GM12864 (cell line): ENCODE results near the gene POU6F1.

Source experiments
- DNase-seq: peaks from one replicate; pipeline ENCODE4 v3.0.0-alpha.2; 2011; ENCODE audit warnings: low read depth
- H3K4me3 ChIP-seq: 2 replicates; pipeline ENCODE4 v1.5.1; 2011; ENCODE audit warnings: mild to moderate bottlenecking, low read depth, low read length, control low read depth
- TF ChIP-seq, protein P1 (sequence below): IDR thresholded peaks from 2 replicates; pipeline ENCODE4 v1.5.1; 2011; ENCODE audit warnings: low read depth, mild to moderate bottlenecking, moderate library complexity, low read length, control low read depth, inconsistent platforms; ENCODE audit errors: missing control alignments

POU6F1 gene

GRCh38 chr12:51198568-51199365 lies 19.1 kb downstream of the POU6F1 start:
- H3K4me3 ChIP-seq = no peak overlapping the region
- DNase-seq = no peak
- TF ChIP-seq, protein P1, sequence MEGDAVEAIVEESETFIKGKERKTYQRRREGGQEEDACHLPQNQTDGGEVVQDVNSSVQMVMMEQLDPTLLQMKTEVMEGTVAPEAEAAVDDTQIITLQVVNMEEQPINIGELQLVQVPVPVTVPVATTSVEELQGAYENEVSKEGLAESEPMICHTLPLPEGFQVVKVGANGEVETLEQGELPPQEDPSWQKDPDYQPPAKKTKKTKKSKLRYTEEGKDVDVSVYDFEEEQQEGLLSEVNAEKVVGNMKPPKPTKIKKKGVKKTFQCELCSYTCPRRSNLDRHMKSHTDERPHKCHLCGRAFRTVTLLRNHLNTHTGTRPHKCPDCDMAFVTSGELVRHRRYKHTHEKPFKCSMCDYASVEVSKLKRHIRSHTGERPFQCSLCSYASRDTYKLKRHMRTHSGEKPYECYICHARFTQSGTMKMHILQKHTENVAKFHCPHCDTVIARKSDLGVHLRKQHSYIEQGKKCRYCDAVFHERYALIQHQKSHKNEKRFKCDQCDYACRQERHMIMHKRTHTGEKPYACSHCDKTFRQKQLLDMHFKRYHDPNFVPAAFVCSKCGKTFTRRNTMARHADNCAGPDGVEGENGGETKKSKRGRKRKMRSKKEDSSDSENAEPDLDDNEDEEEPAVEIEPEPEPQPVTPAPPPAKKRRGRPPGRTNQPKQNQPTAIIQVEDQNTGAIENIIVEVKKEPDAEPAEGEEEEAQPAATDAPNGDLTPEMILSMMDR = no peak

DNA sequence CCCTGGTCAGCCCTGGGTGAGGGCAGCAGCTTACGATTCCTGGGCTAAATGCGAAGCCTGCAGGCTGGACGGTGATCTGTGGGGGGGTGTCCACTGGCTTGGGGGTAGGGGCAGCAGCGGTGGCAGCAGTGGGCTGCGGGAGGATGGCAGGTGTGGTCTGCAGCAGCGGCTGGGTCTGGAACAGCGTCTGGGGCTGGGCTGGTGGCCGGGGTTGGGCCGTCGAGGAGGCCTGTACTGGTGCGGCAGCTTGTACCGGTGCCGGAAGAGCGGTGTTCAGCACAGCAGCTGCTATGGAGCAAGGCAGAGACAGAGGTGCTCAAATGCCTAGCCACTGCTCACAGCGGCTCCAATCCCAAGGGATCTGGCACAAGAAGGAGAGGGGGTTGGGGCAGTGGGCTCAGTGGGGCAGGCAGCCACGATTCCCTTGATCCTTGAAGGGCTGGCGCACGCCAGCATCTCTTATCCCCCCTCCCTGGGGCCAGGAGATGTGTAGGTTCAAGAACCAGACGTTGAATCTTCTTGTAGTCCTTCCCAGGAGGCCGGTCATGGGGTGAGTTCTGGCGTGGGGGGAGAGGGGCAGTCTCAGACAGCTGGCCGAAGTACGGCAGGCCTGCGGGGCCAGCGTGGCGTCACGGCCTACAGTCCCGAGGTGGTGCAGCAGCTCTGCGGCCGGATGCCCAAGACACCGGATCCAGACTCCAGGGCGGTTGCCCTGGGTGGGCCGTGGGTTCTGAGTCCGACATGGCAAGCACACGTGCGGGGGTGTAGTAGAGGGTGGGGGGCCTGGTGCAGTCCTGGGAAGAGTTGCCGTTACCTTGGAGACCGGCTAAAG lies 19.9 kb downstream of the POU6F1 start:
- H3K4me3 ChIP-seq = no peak overlapping the region
- no peak for DNase-seq
- TF ChIP-seq, protein P1 = no peak

DNA sequence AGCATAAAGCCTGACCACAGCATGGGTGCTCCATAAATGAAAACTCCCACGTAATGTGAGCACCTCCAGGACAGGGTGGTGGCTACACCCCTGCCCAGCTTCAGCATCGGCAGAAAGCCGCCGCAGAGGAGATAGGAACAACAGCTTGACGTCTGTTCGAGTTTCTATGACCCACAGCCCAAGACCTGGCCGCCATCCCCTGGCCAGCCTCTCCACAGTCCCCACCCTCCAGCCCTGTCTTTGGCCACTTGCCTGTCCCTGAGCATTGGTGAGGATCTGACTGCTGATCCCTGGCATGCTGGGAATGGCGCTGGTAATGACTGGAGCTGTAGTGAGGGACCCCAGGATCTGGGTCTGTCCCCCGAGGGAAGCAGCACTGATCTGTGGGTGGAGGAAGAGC lies 21.3 kb downstream of the POU6F1 start:
- TF ChIP-seq, protein P1 = no peak
- DNase-seq = no peak

DNA sequence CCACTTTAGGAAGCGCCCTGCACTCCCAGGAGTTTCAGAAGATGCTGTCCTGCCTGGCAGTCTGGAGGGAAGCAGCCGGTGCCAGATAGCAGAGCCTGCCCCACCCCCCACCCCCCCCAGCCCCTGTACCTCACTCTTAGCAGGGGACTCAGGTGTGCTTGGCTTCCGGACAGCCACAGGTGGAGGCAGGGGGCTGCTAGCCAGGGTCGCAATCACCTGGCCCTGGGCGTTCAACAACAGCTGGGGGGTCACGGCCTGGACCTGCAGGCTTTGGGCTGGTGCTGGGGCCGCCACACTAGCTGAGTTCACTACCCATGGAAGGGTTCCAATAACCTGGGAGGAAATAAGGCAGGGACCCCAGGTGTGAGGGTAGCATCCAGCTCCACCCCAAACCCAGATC lies 22.0 kb downstream of the POU6F1 start:
- no peak for DNase-seq
- no peak overlapping the region for H3K4me3 ChIP-seq
- TF ChIP-seq, protein P1 = no peak

More for the DNA sequence above, 21.3 kb downstream of the POU6F1 start:
- H3K4me3 ChIP-seq = no peak overlapping the region

DNA sequence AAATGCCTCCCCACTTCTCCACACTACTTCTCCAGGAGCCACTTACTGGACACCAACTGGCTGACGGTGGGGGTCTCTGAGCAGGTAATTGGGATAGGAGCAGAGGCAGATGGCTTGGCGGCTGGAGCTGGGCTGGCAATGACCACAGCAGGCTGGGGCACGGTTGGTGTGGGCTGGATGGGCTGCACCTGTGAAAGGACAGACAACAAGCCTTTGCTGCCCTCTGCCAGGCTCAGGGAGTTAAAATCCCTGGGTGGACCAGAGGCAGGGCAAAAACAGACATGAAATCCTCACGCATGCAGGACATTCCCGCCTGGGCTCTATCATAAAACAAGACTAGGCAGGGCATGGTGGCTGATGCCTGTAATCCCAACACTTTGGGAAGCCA lies 25.6 kb downstream of the POU6F1 start:
- TF ChIP-seq, protein P1 = no peak
- no peak overlapping the region for H3K4me3 ChIP-seq
- DNase-seq = no peak

GRCh38 chr12:51191516-51192283 lies 26.2 kb downstream of the POU6F1 start:
- no peak for DNase-seq

More at GRCh38 chr12:51191516-51192283, 26.2 kb downstream of the POU6F1 start:
- TF ChIP-seq, protein P1 = no peak
- no peak overlapping the region for H3K4me3 ChIP-seq
